Panc1 (cell line): ENCODE measurements around the gene ABT1.

Source experiments
- CTCF ChIP-seq: fragments of 450-650 bp; IDR thresholded peaks from 2 replicates; pipeline ENCODE4 v1.5.1; 2017; ENCODE audit warnings: mild to moderate bottlenecking
- REST ChIP-seq, 2 experiments: IDR thresholded peaks; 2 replicates each; pipeline ENCODE4 v1.6.1; 2011 to 2012; ENCODE audit warnings: low read depth in 2 of 2, control low read depth in 1 of 2, low read length in 1 of 2, mild to moderate bottlenecking in 1 of 2, moderate library complexity in 1 of 2; ENCODE audit not compliant: insufficient read depth in 1 of 2
- SIN3A ChIP-seq: IDR thresholded peaks from 2 replicates; pipeline ENCODE4 v1.6.1; 2012; ENCODE audit warnings: low read depth, mild to moderate bottlenecking, low read length, moderate library complexity, borderline replicate concordance; ENCODE audit not compliant: insufficient read depth

DNA sequence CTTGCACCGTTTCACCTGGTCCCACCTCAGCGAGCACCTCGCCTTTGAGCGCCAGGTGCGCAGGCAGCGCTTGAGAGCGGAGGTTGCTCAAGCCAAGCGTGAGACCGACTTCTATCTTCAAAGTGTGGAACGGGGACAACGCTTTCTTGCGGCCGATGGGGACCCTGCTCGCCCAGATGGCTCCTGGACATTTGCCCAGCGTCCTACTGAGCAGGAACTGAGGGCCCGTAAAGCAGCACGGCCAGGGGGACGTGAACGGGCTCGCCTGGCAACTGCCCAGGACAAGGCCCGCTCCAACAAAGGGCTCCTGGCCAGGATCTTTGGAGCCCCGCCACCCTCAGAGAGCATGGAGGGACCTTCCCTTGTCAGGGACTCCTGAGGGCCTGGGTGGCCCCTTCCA is 1.5 kb downstream of the ABT1 start:
- TF ChIP-seq REST (IDR thresholded peaks at IDR 0.05; ENCODE audit: insufficient read depth in 1 of 2, low read depth in 2 of 2, low read length in 1 of 2) (no peak), CTCF (no peak), SIN3A (no peak)
